GM18508 (cell line): Measurements from ENCODE around the gene STARD8.
"Not testable (repeated sequence)": the region's sequence is repeated elsewhere in the genome, so short reads cannot be mapped to it uniquely, and the experiment has no call there.

Experiments used
- ATAC-seq: cut with Tn5 transposase; IDR thresholded peaks from one replicate; pipeline ENCODE4 v1.9.1; 2021; ENCODE audit warnings: moderate number of reproducible peaks; ENCODE audit not compliant: insufficient read depth, unreplicated experiment

STARD8 gene

DNA sequence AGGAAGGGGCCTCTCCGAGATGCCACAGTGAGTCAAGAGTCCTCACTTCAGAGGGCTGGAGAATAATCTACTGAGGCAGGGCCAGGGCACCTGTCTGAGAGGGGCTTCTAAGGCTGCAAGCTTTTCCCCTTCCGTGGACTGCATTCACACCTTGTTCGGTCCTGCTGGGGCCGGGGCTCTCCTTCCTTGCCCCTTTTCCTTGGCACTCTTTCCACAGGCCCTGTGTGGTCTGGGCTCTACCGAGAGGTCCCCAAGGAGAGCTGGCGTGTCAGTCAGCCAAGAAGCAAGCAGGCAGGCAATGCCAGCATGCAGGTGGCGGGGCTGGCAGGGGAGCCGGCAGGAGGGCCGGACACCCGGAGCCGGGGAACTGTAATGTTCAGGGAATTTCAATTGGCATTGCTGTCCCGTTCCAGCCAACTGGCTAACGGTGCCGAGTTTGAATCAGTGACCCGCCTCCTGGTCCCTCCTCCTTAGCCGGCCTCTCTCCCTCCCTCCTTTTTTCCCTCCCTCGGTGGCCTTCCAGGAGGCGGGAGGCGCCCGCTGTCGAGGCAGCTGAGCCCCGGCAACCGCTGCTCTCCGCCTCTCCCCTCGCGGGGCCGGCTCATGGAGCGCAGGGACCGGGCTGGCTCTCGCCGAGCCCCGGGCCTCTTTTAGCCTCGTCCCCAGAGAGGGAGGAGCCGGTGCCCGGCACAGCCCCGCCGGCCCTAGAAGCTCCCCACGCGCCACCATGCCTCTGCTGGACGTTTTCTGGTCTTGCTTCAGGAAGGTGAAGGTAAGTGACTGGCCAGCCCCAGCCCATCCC, at the start of gene STARD8:
STARD8 (plus strand) TSS at position 511 of the 802 bp plus-strand sequence; CDS start at position 728, 217 bp downstream.
- ATAC-seq: no peak

- ATAC-seq: no peak
Observed at GRCh38 chrX:68598841-68599240, 48.6 kb upstream of the STARD8 start.

GRCh38 chrX:68599256-68600152, 48.0 kb upstream of the STARD8 start:
- ATAC-seq: no peak

DNA sequence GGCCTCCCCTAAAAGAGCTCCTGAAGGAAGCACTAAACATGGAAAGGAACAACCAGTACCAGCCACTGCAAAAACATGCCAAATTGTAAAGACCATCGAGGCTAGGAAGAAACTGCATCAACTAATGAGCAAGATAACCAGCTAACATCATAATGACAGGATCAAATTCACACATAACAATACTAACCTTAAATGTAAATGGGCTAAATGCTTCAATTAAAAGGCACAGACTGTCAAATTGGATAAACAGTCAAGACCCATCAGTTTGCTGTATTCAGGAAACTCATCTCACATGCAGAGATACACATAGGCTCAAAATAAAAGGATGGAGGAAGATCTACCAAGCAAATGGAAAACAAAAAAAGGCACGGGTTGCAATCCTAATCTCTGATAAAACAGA, 43.2 kb upstream of the STARD8 start:
- not testable (repeated sequence) for ATAC-seq

- not testable (repeated sequence) for ATAC-seq
Observed at GRCh38 chrX:68614733-68615132, 32.7 kb upstream of the STARD8 start.

- no peak for ATAC-seq
Observed at GRCh38 chrX:68627986-68628385, 19.5 kb upstream of the STARD8 start.

- not testable (repeated sequence) for ATAC-seq
Observed at GRCh38 chrX:68629936-68630335, 17.5 kb upstream of the STARD8 start.

GRCh38 chrX:68631336-68631735, 16.1 kb upstream of the STARD8 start:
- no peak for ATAC-seq

DNA sequence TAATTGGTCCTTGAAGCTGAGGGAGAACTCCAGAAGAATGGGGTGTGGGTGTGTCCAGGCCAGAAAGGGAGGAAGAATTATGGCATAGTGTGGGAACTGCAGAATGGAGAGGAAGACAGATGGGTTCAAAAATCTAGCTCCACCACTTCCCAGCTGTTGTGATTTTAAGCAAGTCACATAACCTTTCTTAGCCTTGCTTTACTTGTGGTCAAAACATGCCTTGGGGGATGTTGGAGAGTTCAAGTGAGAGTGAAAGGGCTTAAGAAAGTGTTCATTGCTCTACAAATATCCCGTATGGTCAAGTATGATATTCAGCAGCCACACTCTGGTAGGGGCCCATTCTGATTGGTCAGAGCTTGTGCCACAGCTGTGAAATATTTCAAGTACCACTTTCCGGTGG, 15.0 kb upstream of the STARD8 start:
- ATAC-seq: no peak

DNA sequence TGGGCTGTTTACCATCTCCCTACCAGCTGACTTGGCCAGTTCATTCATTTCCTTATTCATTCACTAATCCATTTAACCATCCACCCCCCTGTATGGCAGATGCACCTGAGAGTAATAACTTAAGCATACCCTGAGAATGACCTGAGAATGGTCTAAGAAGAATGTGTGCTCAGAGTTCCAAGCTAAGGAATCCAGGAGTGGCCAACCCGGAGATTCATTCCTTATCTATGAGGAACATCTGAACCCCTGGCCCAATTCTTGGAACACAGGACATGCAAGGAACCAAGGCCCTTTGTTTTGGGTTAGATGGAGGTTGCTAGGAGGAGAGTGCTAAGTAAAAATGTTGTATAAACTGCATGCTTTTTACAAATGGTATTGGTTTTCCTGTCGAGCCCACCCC, 13.5 kb upstream of the STARD8 start:
- no peak for ATAC-seq

DNA sequence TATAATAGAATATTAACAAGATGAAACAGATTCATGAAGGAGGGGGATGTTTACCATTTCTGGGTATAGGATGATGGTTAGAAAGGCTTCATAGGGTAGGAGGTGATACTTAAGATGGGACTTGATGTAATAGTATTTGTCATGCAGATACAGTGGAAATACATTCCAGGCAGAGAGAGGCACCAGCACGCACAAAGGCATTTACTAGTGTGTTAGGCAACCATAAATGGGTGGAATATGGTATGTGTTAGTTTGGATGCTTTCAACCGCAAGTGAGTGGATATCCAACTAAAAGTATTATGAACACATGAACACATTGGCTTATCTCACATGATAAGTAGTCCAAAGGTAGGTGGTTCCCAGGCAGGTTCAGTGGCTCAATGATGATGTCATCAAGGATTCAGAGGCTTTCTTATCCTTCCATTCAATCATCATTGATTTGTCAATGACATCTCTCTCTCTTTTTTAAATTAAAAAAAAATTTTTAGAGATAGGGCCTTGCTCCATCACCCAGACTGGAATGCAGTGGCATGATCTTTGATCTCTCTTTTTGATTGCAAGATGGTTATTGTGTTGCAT, 12.7 kb upstream of the STARD8 start:
- no peak for ATAC-seq

GRCh38 chrX:68640661-68641060, 6.8 kb upstream of the STARD8 start:
- ATAC-seq: no peak

DNA sequence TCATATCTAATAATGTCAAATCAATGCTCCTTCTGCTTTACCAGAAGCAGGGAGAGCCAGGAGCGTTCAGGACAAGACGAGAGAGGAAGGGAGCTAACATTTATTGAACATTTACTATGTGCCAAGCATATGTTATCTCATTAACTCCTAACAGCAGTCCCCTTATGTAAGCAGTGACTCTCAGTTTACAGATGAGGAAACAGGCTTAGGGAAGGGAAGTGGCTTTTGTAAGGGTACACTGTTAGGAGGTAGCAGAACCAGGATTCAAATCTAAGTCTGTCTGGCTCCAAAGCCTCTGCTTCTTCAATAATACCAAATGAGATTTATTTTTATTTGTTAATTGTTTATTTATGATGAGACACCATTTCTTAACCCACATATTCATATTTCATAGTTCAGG, 2.6 kb upstream of the STARD8 start:
- ATAC-seq: no peak

- no peak for ATAC-seq
Observed at GRCh38 chrX:68646421-68646820, 1.0 kb upstream of the STARD8 start.

- ATAC-seq: no peak
Observed at GRCh38 chrX:68648960-68649359, 1.5 kb downstream of the STARD8 start.

DNA sequence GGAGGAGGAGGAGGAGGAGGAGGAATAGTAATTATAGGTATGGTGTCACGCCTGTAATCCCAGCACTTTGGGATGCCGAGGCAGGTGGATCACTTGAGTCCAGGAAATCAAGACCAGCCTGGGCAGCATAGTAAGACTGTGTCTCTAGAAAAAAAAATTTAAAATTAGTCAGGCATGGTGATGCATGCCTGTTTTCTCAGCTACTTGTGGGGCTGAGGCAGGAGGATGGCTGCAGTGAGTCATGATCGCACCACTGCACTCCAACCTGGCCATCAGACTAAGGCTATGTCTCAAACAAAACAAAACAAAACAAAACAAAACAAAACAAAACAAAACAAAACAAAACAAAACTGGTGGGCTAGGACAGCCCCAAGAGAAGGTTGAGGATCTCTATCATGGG, 3.0 kb downstream of the STARD8 start:
- ATAC-seq: no peak

DNA sequence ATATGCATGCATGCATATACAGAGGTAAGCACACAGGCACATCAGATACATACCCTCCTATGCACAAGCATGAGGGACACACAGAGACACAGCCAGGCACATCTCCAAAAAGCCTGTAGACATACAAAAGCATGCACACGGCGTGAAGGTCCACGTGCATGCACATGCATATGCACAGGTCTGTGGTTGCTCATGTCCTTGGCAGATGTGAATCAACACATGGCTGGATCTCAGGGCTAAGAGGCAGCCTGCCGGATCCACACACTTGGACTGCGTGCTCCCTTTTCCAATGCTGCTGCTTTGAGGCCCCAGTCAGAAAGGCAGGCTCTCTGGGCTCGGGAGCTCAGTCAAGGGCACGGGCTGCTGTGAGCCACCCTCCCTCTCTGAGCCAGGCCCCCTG, 3.6 kb downstream of the STARD8 start:
- no peak for ATAC-seq

GRCh38 chrX:68652326-68653170, 5.1 kb downstream of the STARD8 start:
- ATAC-seq: no peak

DNA sequence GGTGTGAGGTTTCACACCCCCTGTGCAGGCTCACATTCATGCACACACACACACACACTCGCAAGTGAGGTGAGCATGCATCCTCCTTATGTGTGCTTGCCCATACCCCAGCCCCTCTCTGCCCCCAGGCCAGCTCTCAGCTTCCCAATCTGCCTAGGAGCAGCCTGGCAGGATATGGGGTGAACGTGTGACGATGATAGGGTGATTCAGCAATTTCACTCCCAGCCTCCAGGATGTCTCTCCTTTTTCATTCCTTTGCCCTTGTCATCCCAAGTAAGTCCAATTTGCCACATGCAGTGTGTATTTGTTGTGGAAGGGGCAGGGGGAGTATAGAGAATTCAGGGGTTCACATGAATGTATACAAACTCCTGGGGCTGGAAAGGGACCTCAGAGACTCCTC, 7.2 kb downstream of the STARD8 start:
- no peak for ATAC-seq

- ATAC-seq: not testable (repeated sequence)
Observed at GRCh38 chrX:68656473-68656872, 9.0 kb downstream of the STARD8 start.
